ENCODE measurements around the gene ATP8A2. TPM values are rescaled to one million over a fixed set of nuclear protein-coding genes. Genes with fewer than 3 reads are reported as not detected.

ATP8A2 gene
- polyA plus RNA-seq, 6 donors from 2014 or later, result 0.03 TPM; not detected in 5

- DNase-seq, result no peak
- Mint-ChIP-seq H3K36me3 (no peaks in the 10 kb centered on the region), H3K4me3 (no peak overlapping the region), H3K27ac (no peak overlapping the region), H3K4me1 (no peaks in the 10 kb centered on the region), H3K9me3 (peaks cover 0 to 5% (median 0%) of the 10 kb centered on the region in 7 donors), H3K27me3 (peaks cover 6 to 12% (median 6%) of the 10 kb centered on the region in 3 donors)
- ATAC-seq (ENCODE audit: low read depth in 2 of 2), result no peak
Observed at GRCh38 chr13:25982907-25983306, 611.1 kb downstream of the ATP8A2 start.

GRCh38 chr13:25987987-25988386, 616.2 kb downstream of the ATP8A2 start:
- DNase-seq (no peak), ATAC-seq (ENCODE audit: low read depth in 2 of 2) (no peak)
- peaks cover 0 to 21% (median 6%) of the 10 kb centered on the region in 7 donors for H3K9me3 Mint-ChIP-seq
- H3K27me3 Mint-ChIP-seq, result peaks cover 8 to 11% (median 10%) of the 10 kb centered on the region in 3 donors
- H3K36me3 Mint-ChIP-seq, result peaks cover 0 to 7% of the 10 kb centered on the region in 2 donors
- no peaks in the 10 kb centered on the region for H3K4me1 Mint-ChIP-seq
- no peak overlapping the region for H3K27ac Mint-ChIP-seq
- H3K4me3 Mint-ChIP-seq, result no peak overlapping the region

- Mint-ChIP-seq H3K9me3 (peaks cover 2 to 25% (median 9%) of the 10 kb centered on the region in 7 donors), H3K27me3 (peaks cover 8 to 11% (median 10%) of the 10 kb centered on the region in 3 donors), H3K4me3 (no peak overlapping the region), H3K27ac (no peak overlapping the region), H3K36me3 (peaks cover 0 to 7% of the 10 kb centered on the region in 2 donors), H3K4me1 (no peaks in the 10 kb centered on the region)
- DNase-seq, result no peak
- ATAC-seq (ENCODE audit: low read depth in 2 of 2), result no peak
Observed at GRCh38 chr13:25988661-25989060, 616.9 kb downstream of the ATP8A2 start.

GRCh38 chr13:25990801-25991200, 619.0 kb downstream of the ATP8A2 start:
- Mint-ChIP-seq H3K27ac (peak overlapping the region in 1 of 6 donors; percentile 12), H3K36me3 (peaks cover 7 to 13% of the 10 kb centered on the region in 2 donors), H3K9me3 (peaks cover 6 to 45% (median 18%) of the 10 kb centered on the region in 7 donors), H3K4me3 (no peak overlapping the region), H3K4me1 (no peaks in the 10 kb centered on the region), H3K27me3 (peaks cover 8 to 16% (median 11%) of the 10 kb centered on the region in 3 donors)
- DNase-seq (no peak), ATAC-seq (ENCODE audit: low read depth in 2 of 2) (no peak)

GRCh38 chr13:25992076-25992475, 620.3 kb downstream of the ATP8A2 start:
- Mint-ChIP-seq H3K27ac (no peak overlapping the region), H3K27me3 (peaks cover 5 to 16% (median 8%) of the 10 kb centered on the region in 3 donors), H3K4me3 (no peak overlapping the region), H3K9me3 (peaks cover 6 to 48% (median 18%) of the 10 kb centered on the region in 7 donors), H3K36me3 (peaks cover 7 to 13% of the 10 kb centered on the region in 2 donors), H3K4me1 (no peaks in the 10 kb centered on the region)
- DNase-seq (no peak), ATAC-seq (ENCODE audit: low read depth in 2 of 2) (no peak)

- ATAC-seq (ENCODE audit: low read depth in 2 of 2), result no peak
- Mint-ChIP-seq H3K4me3 (no peak overlapping the region), H3K36me3 (no peaks in the 10 kb centered on the region), H3K27ac (peak overlapping the region in 1 of 6 donors; percentile 25), H3K9me3 (peaks cover 0 to 14% (median 6%) of the 10 kb centered on the region in 7 donors), H3K4me1 (peaks cover 0 to 7% (median 0%) of the 10 kb centered on the region in 3 donors), H3K27me3 (peaks cover 12 to 22% (median 12%) of the 10 kb centered on the region in 3 donors)
- DNase-seq, result no peak
Observed at GRCh38 chr13:26007261-26008125, 635.7 kb downstream of the ATP8A2 start.

GRCh38 chr13:26010487-26011207, 638.9 kb downstream of the ATP8A2 start:
- DNase-seq (no peak), ATAC-seq (ENCODE audit: low read depth in 2 of 2) (no peak)
- Mint-ChIP-seq H3K27ac (no peak overlapping the region), H3K4me3 (peak overlapping the region in 2 of 8 donors; percentile 11 to 15), H3K27me3 (peaks cover 14 to 18% (median 15%) of the 10 kb centered on the region in 3 donors), H3K36me3 (no peaks in the 10 kb centered on the region), H3K4me1 (peaks cover 0 to 7% (median 0%) of the 10 kb centered on the region in 3 donors), H3K9me3 (peaks cover 0 to 3% (median 0%) of the 10 kb centered on the region in 7 donors)

GRCh38 chr13:26011208-26011573, 639.4 kb downstream of the ATP8A2 start:
- no peak for ATAC-seq (ENCODE audit: low read depth in 2 of 2)
- H3K4me3 Mint-ChIP-seq, result peak overlapping the region in 4 of 8 donors; percentile 60 to 85 (median 76)

GRCh38 chr13:26011996-26012821, 640.4 kb downstream of the ATP8A2 start:
- Mint-ChIP-seq H3K27ac (peak overlapping the region in 4 of 6 donors; percentile 64 to 91 (median 80)), H3K4me3 (peak overlapping the region; percentile 60 to 89 (median 78)), H3K4me1 (peaks cover 0 to 7% (median 0%) of the 10 kb centered on the region in 3 donors), H3K27me3 (peaks cover 13 to 18% (median 15%) of the 10 kb centered on the region in 3 donors), H3K36me3 (no peaks in the 10 kb centered on the region), H3K9me3 (peaks cover 0 to 3% (median 0%) of the 10 kb centered on the region in 7 donors)
- peak; percentile 85 to 95 for ATAC-seq (ENCODE audit: low read depth in 2 of 2)
- peak; percentile 44 for DNase-seq

More at GRCh38 chr13:26011208-26011573, 639.4 kb downstream of the ATP8A2 start:
- Mint-ChIP-seq H3K9me3 (peaks cover 0 to 3% (median 0%) of the 10 kb centered on the region in 7 donors), H3K27ac (peak overlapping the region in 2 of 6 donors; percentile 44 to 49), H3K27me3 (peaks cover 14 to 18% (median 15%) of the 10 kb centered on the region in 3 donors), H3K4me1 (peaks cover 0 to 7% (median 0%) of the 10 kb centered on the region in 3 donors), H3K36me3 (no peaks in the 10 kb centered on the region)
- DNase-seq, result no peak

GRCh38 chr13:26012995-26013394, 641.2 kb downstream of the ATP8A2 start:
- H3K36me3 Mint-ChIP-seq, result no peaks in the 10 kb centered on the region
- peaks cover 9 to 11% (median 10%) of the 10 kb centered on the region in 3 donors for H3K27me3 Mint-ChIP-seq
- ATAC-seq (ENCODE audit: low read depth in 2 of 2) (no peak), DNase-seq (no peak)
- H3K27ac Mint-ChIP-seq, result peak overlapping the region in 3 of 6 donors; percentile 20 to 66 (median 38)
- peaks cover 0 to 7% (median 0%) of the 10 kb centered on the region in 3 donors for H3K4me1 Mint-ChIP-seq
- H3K9me3 Mint-ChIP-seq, result peaks cover 0 to 3% (median 0%) of the 10 kb centered on the region in 7 donors
- H3K4me3 Mint-ChIP-seq, result peak overlapping the region; percentile 5 to 80 (median 62)

GRCh38 chr13:26015271-26016125, 643.7 kb downstream of the ATP8A2 start:
- Mint-ChIP-seq H3K36me3 (no peaks in the 10 kb centered on the region), H3K27me3 (peaks cover 3 to 18% (median 6%) of the 10 kb centered on the region in 3 donors), H3K4me3 (no peak overlapping the region), H3K27ac (peak overlapping the region in 2 of 6 donors; percentile 8 to 57), H3K4me1 (peaks cover 0 to 7% (median 0%) of the 10 kb centered on the region in 3 donors), H3K9me3 (peaks cover 0 to 3% (median 0%) of the 10 kb centered on the region in 7 donors)
- DNase-seq (no peak), ATAC-seq (ENCODE audit: low read depth in 2 of 2) (no peak)

GRCh38 chr13:26016189-26016588, 644.4 kb downstream of the ATP8A2 start:
- DNase-seq (no peak), ATAC-seq (ENCODE audit: low read depth in 2 of 2) (no peak)
- H3K27ac Mint-ChIP-seq, result peak overlapping the region in 1 of 6 donors; percentile 57
- H3K4me1 Mint-ChIP-seq, result peaks cover 0 to 7% (median 0%) of the 10 kb centered on the region in 3 donors
- H3K36me3 Mint-ChIP-seq, result no peaks in the 10 kb centered on the region
- peaks cover 0 to 3% (median 0%) of the 10 kb centered on the region in 7 donors for H3K9me3 Mint-ChIP-seq
- no peak overlapping the region for H3K4me3 Mint-ChIP-seq
- peaks cover 3 to 25% (median 6%) of the 10 kb centered on the region in 3 donors for H3K27me3 Mint-ChIP-seq

Data from naive B cell (primary cell).